HK-2 (cell line): ENCODE results near the gene TM4SF18.
A peak's percentile ranks its signal among the peaks of the same experiment; 100 is the strongest.
"Not testable (repeated sequence)": the region's sequence is repeated elsewhere in the genome, so short reads cannot be mapped to it uniquely, and the experiment has no call there.

Experiments used
- DNase-seq: peaks from one replicate; pipeline ENCODE4 v3.0.0-alpha.2; 2018; ENCODE audit not compliant: unreplicated experiment

Gene TM4SF18, protein sequence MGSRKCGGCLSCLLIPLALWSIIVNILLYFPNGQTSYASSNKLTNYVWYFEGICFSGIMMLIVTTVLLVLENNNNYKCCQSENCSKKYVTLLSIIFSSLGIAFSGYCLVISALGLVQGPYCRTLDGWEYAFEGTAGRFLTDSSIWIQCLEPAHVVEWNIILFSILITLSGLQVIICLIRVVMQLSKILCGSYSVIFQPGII

GRCh38 chr3:149333176-149333859, at the start of gene TM4SF18:
Gene TM4SF18, minus strand, starts transcription at chr3:149333636. Its CDS starts 254 bp downstream, at chr3:149333382.
- peak; percentile 35 for DNase-seq

DNA sequence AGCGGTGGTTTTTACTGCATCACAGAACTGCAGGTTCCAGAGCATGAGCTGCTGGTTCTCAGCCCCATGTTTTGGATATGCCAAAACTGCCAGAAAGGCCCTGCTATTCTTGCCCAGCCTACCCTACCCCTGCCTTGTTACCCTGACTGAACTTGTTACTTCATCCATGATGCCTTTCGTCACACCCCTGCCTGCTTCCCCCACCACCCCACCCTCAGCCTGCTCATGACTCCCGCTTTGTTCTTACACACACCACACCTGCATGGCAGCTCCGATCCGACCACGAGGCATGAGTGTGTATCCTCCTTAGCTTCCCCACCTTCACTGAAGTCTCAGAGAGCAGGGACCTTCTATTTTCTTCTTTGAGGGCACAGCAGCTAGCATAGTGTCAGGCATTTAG, 49.1 kb upstream of the TM4SF18 start:
- no peak for DNase-seq

GRCh38 chr3:149382101-149382467, 48.6 kb upstream of the TM4SF18 start:
- no peak for DNase-seq

GRCh38 chr3:149381173-149382100, 48.0 kb upstream of the TM4SF18 start:
- no peak for DNase-seq

GRCh38 chr3:149380220-149380619, 46.8 kb upstream of the TM4SF18 start:
- DNase-seq = not testable (repeated sequence)

- no peak for DNase-seq
Measured at GRCh38 chr3:149378478-149379309, 45.3 kb upstream of the TM4SF18 start.

GRCh38 chr3:149377408-149378364, 44.2 kb upstream of the TM4SF18 start, which contains the start of gene TM4SF1:
Gene TM4SF1, minus strand, starts transcription at chr3:149377649. Its CDS starts 102 bp downstream, at chr3:149377547.
- DNase-seq = peak; percentile 91

- DNase-seq = no peak
Measured at GRCh38 chr3:149376718-149377407, 43.4 kb upstream of the TM4SF18 start.

GRCh38 chr3:149375501-149376196, 42.2 kb upstream of the TM4SF18 start:
- no peak for DNase-seq

DNA sequence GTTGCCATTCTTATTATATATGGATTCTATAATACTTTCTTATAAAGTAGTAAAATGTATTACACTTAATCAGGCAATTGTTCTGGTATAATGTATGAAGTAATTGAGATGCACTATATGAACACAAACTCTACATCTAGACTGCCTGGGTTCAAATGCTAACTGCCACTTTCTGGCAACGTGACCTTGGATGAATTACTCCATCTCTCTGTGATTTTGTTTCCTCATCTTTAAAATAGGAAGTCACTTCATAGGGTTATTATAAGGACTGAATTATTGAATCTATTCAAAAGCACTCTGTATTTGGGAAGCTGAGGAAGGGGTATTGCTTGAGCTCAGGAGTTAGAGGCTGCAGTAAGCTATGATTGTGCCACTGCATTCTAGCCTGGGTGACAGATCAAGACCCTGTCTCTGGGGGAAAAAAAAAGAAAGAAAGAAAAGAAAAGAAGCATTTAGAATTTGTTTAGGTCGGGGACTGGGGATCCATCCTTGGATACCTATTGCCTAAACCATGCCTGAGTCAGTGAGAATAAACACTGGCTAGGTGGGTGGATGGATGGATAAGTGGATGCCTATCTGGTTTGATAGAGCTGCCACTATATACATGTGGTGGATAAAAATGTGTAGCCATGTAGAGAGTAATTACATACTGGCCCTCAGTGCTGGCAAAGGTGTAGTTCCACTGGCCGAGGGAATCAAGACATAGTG, 41.5 kb upstream of the TM4SF18 start:
- DNase-seq = no peak

GRCh38 chr3:149374391-149374790, 41.0 kb upstream of the TM4SF18 start:
- DNase-seq = no peak

GRCh38 chr3:149373235-149374125, 40.0 kb upstream of the TM4SF18 start:
- no peak for DNase-seq

DNA sequence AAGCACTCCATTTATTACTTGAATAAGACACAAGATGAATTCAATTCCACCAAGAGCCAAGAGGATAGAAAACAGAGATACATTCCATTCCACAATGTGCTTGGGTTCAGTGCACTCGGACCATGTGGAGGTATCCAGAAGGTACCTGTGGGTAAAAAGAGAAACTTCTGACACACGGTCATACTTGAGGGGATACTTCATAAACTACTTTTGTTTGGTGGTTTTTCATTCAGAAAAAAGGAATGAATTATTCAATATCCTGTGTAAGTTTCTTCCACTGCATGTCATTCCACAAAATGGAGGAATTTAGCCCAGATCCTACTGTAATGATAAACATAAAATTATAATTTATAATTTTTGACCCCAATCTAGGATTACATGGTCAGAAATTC, 38.3 kb upstream of the TM4SF18 start:
- no peak for DNase-seq

DNA sequence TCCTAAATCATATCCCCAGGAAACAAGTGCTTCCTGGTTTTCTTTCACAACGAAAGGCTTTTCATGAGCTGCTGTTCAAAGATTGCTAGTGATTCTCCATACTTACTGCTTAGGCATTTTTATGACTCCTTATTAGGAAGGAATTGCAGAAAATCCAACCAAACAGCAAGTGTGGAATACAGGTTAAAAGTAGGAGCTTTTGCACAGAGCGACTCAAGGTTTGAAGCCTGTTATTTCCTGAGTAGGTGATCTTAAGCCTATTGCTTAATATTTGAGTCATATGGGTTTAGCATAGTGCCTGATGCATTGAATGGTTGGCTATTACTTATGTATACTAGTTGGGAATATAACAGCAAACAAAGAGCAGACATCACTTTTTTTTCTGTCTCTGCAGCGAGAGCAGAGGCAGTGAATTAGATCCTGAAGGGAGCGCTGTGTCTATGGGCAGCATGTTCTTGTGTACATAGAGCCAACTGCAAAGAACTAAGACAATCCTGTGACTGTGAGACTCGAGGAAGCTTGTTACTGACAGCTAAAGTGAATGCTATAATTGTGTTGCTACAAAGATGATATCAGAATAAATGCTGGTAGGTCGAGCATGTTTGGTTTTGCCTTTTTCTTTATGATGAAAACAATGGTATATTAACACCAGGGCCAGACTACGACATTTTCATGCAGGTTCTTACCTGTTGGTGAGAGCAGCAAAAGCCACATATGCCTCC, 37.7 kb upstream of the TM4SF18 start:
- DNase-seq = no peak

DNA sequence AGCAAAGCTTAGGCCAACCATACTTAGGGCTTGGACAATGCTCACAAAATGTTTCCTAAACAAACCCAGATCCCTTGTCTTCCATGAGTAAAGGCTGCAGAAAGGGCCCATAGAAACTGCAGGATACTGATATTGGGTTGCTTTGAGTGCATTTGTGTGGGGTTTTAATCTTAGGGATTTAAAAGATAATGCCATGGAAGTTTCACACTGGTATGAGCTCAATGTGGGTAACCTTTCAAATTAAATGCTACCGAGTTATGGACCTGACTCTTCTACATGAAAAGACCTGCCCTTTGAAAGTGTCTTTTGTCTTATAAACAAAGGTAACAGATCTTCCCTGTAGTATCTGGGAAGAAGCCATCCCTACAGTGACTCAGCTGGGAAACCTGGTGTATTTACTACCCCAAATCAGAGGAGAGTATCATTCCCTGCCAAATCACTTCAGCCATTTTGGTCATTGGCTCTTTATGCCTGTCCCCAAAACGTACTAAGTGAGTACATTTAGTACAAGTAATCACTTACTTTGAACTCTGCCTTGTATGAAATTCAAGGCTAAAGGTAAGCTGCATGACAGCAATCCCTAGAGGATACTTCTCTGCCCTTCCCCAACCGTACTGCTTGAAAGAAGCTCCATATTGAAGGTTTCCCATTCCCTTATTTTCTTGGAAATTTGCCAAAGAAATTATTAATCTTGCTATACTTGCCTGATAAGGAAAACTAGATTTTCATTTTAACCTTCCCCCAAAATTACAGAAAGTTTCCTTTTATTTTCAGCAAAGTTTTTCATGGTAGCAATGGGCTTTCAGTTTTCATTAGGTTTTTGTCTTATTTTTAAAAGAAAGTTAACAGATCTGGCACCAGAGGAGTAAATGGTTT, 36.8 kb upstream of the TM4SF18 start:
- DNase-seq = no peak
